Right lobe of liver (tissue), 6 donors: ENCODE results near the gene ACOX3. TPM values are rescaled to one million over a fixed set of nuclear protein-coding genes. Genes with fewer than 3 reads are reported as not detected.

Experiments
- ATAC-seq, 4 donors: fragments of 200-7000 bp; cut with Tn5 transposase; one replicate each; pipeline ENCODE4 v1.9.1; 2020; ENCODE audit warnings: mild to moderate bottlenecking in 4 of 4, moderate library complexity in 4 of 4
- DNase-seq, 3 donors: peaks; one replicate each; pipeline ENCODE4 v3.0.0-alpha.2; 2020
- H3K27ac ChIP-seq, 3 donors: fragments of 200-600 bp; one replicate each; pipeline ENCODE4 v1.8.0; 2022
- H3K27me3 ChIP-seq, 2 donors: fragments of 200-600 bp; one replicate each; pipeline ENCODE4 v1.8.0; 2022
- H3K36me3 ChIP-seq, 4 donors: fragments of 200-600 bp; sonication (generic) in 1 of 4; one replicate each; pipeline versions ENCODE4 v1.5.1 to v1.8.0; 2017 to 2022; ENCODE audit warnings: control low read depth in 1 of 4
- H3K4me1 ChIP-seq, 4 donors: fragments of 200-600 bp; sonication (generic) in 1 of 4; one replicate each; pipeline versions ENCODE4 v1.5.1 to v1.8.0; 2017 to 2022; ENCODE audit warnings: control low read depth in 1 of 4
- H3K4me3 ChIP-seq, 3 donors: fragments of 200-600 bp; one replicate each; pipeline ENCODE4 v1.8.0; 2022
- H3K9me3 ChIP-seq, 4 donors: fragments of 200-600 bp; sonication (generic) in 1 of 4; one replicate each; pipeline versions ENCODE4 v1.5.1 to v1.8.0; 2017 to 2022; ENCODE audit warnings: control low read depth in 1 of 4
- CTCF ChIP-seq, 4 donors: fragments of 200-600 bp in 3 of 4; fragments of 450-650 bp in 1 of 4; IDR thresholded peaks; one replicate each; pipeline versions ENCODE4 v1.5.1 to v1.8.0; 2016 to 2022; ENCODE audit warnings: antibody characterized with exemption in 4 of 4, mild to moderate bottlenecking in 2 of 4
- POLR2A ChIP-seq: fragments of 450-650 bp; IDR thresholded peaks from one replicate; pipeline ENCODE4 v1.6.1; 2017; ENCODE audit warnings: antibody characterized with exemption, mild to moderate bottlenecking
- WGBS: methylation state at CpG from one replicate; pipeline ENCODE4 v1.1.6; 2018; ENCODE audit warnings: low coverage, low lambda C conversion rate; ENCODE audit not compliant: insufficient coverage; ENCODE audit errors: missing lambda C conversion rate; 5-methylcytosine and 5-hydroxymethylcytosine counted together
- intact Hi-C, 2 donors: fragments of 100-400 bp; cut with DNase I; formaldehyde crosslinking; loops; one replicate each; pipeline versions ENCODE4 v1.11.2 to v1.14.1; 2022
- total RNA-seq, 6 experiments: library from RNA; depleted of rRNA in 2 of 6; stranded (reverse); fragments of >200 nt in 2 of 6; fragmentation: NEBNext Ultra II Directional in 3 of 6; extraction: Animal tissue kit (Norgen Biotek cat#: 25700) in 3 of 6; gene quantifications; one replicate each; pipeline versions ENCODE4 v1.1.0 to v1.2.4, GENCODE V29; 2016 to 2023
- donor health status: DM: no; HTN: yes; CAD: no.
- donor health status: DM: no; HTN: no; CAD: no.
- donor health status: DM: no; HTN: no; CAD: no.
- donor health status: DM: no; HTN: yes; CAD: no.
- donor health status: DM: no; HTN: yes; CAD: no.

Gene ACOX3
- total RNA-seq, 6 experiments from 2014 or later, result 18.5 to 36.9 (median 21.9) TPM

GRCh38 chr4:8371596-8371995, 68.9 kb downstream of the ACOX3 start:
- DNase-seq, result no peak
- Histone ChIP-seq H3K4me3 (no peak overlapping the region), H3K9me3 (no peaks in the 10 kb centered on the region), H3K27me3 (no peaks in the 10 kb centered on the region), H3K27ac (no peak overlapping the region), H3K4me1 (no peaks in the 10 kb centered on the region), H3K36me3 (no peaks in the 10 kb centered on the region)
- intact Hi-C loops, result no loop called here
- ATAC-seq, result no peak
- no peak for TF ChIP-seq POLR2A
- no peak for TF ChIP-seq CTCF (IDR thresholded peaks at IDR 0.05)
- WGBS, result 95% methylated on average over 13 of the region's 20 CpGs

- 83% methylated on average over 13 of the region's 24 CpGs for WGBS
- DNase-seq (no peak), ATAC-seq (no peak)
- intact Hi-C loops, result no loop called here
- no peaks in the 10 kb centered on the region for H3K27me3 ChIP-seq
- no peaks in the 10 kb centered on the region for H3K36me3 ChIP-seq
- no peak overlapping the region for H3K27ac ChIP-seq
- no peaks in the 10 kb centered on the region for H3K4me1 ChIP-seq
- H3K4me3 ChIP-seq, result no peak overlapping the region
- H3K9me3 ChIP-seq, result no peaks in the 10 kb centered on the region
- TF ChIP-seq POLR2A, result no peak
These were observed 69.5 kb downstream of the ACOX3 start for GRCh38 chr4:8370835-8371595.

GRCh38 chr4:8370106-8370787, 70.3 kb downstream of the ACOX3 start:
- ATAC-seq, result no peak
- Histone ChIP-seq H3K27ac (no peak overlapping the region), H3K36me3 (no peaks in the 10 kb centered on the region), H3K9me3 (no peaks in the 10 kb centered on the region), H3K4me3 (no peak overlapping the region), H3K4me1 (no peaks in the 10 kb centered on the region), H3K27me3 (no peaks in the 10 kb centered on the region)
- DNase-seq, result no peak
- 87% methylated on average over 4 of the region's 16 CpGs for WGBS
- intact Hi-C loops, result no loop called here
- TF ChIP-seq POLR2A (no peak), CTCF (IDR thresholded peaks at IDR 0.05) (no peak)

GRCh38 chr4:8369426-8370105, 71.0 kb downstream of the ACOX3 start:
- DNase-seq (no peak), ATAC-seq (peak in 1 of 4 donors; percentile 9)
- intact Hi-C loops, result no loop called here
- no peak overlapping the region for H3K4me3 ChIP-seq
- H3K4me1 ChIP-seq, result no peaks in the 10 kb centered on the region
- no peaks in the 10 kb centered on the region for H3K36me3 ChIP-seq
- no peaks in the 10 kb centered on the region for H3K27me3 ChIP-seq
- TF ChIP-seq POLR2A (no peak), CTCF (IDR thresholded peaks at IDR 0.05) (no peak)
- no peaks in the 10 kb centered on the region for H3K9me3 ChIP-seq
- H3K27ac ChIP-seq, result no peak overlapping the region
- 87% methylated on average over 3 of the region's 13 CpGs for WGBS

GRCh38 chr4:8368998-8369397, 71.5 kb downstream of the ACOX3 start:
- WGBS, result 100% methylated on average over 2 of the region's 12 CpGs
- TF ChIP-seq POLR2A (no peak), CTCF (IDR thresholded peaks at IDR 0.05) (no peak)
- H3K27ac ChIP-seq, result no peak overlapping the region
- no peak for ATAC-seq
- peaks cover 0 to 5% (median 0%) of the 10 kb centered on the region in 4 donors for H3K4me1 ChIP-seq
- no peaks in the 10 kb centered on the region for H3K36me3 ChIP-seq
- no peaks in the 10 kb centered on the region for H3K9me3 ChIP-seq
- no peak overlapping the region for H3K4me3 ChIP-seq
- intact Hi-C loops, result no loop called here
- DNase-seq, result no peak
- H3K27me3 ChIP-seq, result no peaks in the 10 kb centered on the region
